Gastrocnemius medialis (tissue), 4 donors: ENCODE measurements around the gene EIF2S1.

Experiments
- POLR2A ChIP-seq, 2 donors: fragments of 450-650 bp; IDR thresholded peaks; one replicate each; pipeline ENCODE4 v1.6.1; 2017; ENCODE audit warnings: antibody characterized with exemption in 2 of 2, mild to moderate bottlenecking in 2 of 2, moderate library complexity in 2 of 2
- TF ChIP-seq, protein P1 (sequence below), 5 experiments: fragments of 450-650 bp in 3 of 5; fragments of 200-600 bp in 2 of 5; sonication (generic) in 2 of 5; IDR thresholded peaks in 4 of 5; conservative IDR thresholded peaks in 1 of 5; 1 replicate in 4 of 5; 2 replicates in 1 of 5; pipeline ENCODE4 v1.5.1; 2016 to 2019; ENCODE audit warnings: antibody characterized with exemption in 5 of 5, mild to moderate bottlenecking in 3 of 5, moderate library complexity in 3 of 5

DNA sequence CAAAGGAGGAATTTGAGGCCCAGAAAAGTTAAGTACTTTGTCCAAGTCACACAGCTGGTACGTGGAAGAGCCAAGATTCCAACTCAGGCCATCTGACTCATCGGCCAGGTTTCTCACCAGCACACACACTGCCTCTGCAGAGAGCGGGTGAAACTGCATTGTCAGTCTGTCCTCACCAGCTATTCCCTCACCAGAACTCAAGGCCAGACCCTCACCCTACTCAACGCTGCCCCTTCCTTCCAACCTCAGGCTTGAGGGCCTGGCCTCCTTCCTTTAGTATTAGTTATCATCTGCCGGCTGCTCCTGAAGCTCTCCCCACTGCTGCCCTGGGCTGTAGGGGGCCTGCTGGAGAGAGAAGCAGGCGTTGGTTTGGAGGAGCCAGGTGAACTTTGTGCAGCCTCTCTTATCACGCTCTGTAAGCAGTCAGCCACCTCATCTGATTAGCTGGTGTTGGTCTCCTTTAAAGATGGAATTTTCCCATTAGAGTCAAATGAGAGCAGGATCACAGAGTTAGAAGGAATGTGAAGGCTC is 68.4 kb downstream of the EIF2S1 start:
- no peak for TF ChIP-seq POLR2A (IDR thresholded peaks at IDR 0.05)
- TF ChIP-seq, protein P1, sequence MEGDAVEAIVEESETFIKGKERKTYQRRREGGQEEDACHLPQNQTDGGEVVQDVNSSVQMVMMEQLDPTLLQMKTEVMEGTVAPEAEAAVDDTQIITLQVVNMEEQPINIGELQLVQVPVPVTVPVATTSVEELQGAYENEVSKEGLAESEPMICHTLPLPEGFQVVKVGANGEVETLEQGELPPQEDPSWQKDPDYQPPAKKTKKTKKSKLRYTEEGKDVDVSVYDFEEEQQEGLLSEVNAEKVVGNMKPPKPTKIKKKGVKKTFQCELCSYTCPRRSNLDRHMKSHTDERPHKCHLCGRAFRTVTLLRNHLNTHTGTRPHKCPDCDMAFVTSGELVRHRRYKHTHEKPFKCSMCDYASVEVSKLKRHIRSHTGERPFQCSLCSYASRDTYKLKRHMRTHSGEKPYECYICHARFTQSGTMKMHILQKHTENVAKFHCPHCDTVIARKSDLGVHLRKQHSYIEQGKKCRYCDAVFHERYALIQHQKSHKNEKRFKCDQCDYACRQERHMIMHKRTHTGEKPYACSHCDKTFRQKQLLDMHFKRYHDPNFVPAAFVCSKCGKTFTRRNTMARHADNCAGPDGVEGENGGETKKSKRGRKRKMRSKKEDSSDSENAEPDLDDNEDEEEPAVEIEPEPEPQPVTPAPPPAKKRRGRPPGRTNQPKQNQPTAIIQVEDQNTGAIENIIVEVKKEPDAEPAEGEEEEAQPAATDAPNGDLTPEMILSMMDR (IDR thresholded peaks at IDR 0.05 in 4 of 5, conservative IDR thresholded peaks at IDR 0.05 in 1 of 5), result no peak
